ENCODE results near the gene SPEF2. TPM values are rescaled to one million over a fixed set of nuclear protein-coding genes. Genes with fewer than 3 reads are reported as not detected.

Gene SPEF2
- total RNA-seq, 1 donor from 2014 or later, result 6.9 TPM

DNA sequence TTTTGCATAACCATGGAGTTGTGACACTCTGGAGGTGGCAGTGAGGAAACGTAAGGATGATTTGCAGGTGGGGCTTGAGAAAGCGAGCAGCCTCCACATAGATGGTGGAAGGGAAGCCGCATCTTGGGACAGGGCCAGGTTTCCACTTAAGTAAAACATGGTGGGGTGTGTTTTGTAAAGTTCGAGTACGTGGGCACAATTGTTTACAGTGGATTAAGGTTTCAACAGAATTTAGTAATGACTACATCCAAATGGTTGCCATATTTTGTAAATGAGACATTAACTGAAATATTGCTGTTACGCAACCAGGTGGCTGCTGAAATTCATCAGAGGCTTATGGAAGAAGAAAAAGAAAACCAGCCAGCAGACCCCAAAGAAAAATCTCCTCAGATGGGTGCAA is 153.6 kb downstream of the SPEF2 start:
- no peak for DNase-seq (ENCODE audit: low read depth, low spot score)
- Mint-ChIP-seq H3K4me3 (no peak overlapping the region), H3K4me1 (peaks cover 6% of the 10 kb centered on the region), H3K27ac (ENCODE audit: unreplicated experiment) (no peak overlapping the region), H3K9me3 (no peaks in the 10 kb centered on the region), H3K27me3 (ENCODE audit: low read depth) (no peaks in the 10 kb centered on the region), H3K36me3 (ENCODE audit: low read depth) (no peaks in the 10 kb centered on the region)
- TF ChIP-seq, protein P1, sequence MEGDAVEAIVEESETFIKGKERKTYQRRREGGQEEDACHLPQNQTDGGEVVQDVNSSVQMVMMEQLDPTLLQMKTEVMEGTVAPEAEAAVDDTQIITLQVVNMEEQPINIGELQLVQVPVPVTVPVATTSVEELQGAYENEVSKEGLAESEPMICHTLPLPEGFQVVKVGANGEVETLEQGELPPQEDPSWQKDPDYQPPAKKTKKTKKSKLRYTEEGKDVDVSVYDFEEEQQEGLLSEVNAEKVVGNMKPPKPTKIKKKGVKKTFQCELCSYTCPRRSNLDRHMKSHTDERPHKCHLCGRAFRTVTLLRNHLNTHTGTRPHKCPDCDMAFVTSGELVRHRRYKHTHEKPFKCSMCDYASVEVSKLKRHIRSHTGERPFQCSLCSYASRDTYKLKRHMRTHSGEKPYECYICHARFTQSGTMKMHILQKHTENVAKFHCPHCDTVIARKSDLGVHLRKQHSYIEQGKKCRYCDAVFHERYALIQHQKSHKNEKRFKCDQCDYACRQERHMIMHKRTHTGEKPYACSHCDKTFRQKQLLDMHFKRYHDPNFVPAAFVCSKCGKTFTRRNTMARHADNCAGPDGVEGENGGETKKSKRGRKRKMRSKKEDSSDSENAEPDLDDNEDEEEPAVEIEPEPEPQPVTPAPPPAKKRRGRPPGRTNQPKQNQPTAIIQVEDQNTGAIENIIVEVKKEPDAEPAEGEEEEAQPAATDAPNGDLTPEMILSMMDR (conservative IDR thresholded peaks at IDR 0.05), result no peak

DNA sequence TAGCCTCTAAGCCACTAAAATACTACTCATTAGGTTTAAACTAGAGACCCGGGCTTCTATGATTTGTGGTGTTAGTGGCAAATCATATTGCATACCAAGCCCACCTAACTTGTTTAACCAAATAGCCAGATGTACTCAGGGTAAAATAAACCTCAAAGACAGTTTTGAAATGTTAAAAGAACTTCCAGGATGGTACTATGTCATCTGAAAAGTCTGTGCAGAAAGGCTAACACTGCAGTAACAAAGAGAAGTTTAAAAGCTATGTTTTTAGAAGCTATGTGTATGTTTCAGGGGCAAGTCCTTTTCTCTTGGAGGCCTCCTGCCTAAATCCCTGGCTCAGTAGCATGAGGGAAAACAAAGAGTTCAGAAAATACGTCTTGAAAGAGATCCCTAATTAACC is 154.2 kb downstream of the SPEF2 start:
- TF ChIP-seq, protein P1 (conservative IDR thresholded peaks at IDR 0.05), result no peak
- H3K27ac Mint-ChIP-seq (ENCODE audit: unreplicated experiment), result no peak overlapping the region
- no peak overlapping the region for H3K4me3 Mint-ChIP-seq
- H3K4me1 Mint-ChIP-seq, result peaks cover 6% of the 10 kb centered on the region
- no peaks in the 10 kb centered on the region for H3K9me3 Mint-ChIP-seq
- H3K36me3 Mint-ChIP-seq (ENCODE audit: low read depth), result no peaks in the 10 kb centered on the region
- H3K27me3 Mint-ChIP-seq (ENCODE audit: low read depth), result no peaks in the 10 kb centered on the region
- DNase-seq (ENCODE audit: low read depth, low spot score), result no peak

DNA sequence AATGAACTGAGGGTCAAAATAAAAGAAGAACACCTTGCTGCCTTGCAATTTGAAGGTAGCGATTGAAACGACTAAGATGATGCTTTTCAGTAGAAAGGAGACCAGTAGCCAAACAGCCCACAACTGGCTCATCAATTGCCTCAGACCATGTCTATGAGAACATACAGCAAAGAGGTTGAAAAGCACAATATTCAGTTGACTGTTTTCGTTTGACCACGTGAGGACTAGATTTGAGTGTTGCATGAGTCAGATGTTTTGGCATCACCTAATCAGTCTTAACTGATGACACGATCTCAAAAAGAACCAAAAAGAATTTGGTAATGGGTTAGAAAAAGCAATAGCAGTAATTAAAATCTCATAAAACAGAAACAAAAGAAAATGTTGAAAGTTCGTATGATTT is 156.3 kb downstream of the SPEF2 start:
- Mint-ChIP-seq H3K4me3 (no peak overlapping the region), H3K27me3 (ENCODE audit: low read depth) (no peaks in the 10 kb centered on the region), H3K36me3 (ENCODE audit: low read depth) (no peaks in the 10 kb centered on the region), H3K4me1 (peaks cover 6% of the 10 kb centered on the region), H3K9me3 (no peaks in the 10 kb centered on the region), H3K27ac (ENCODE audit: unreplicated experiment) (no peak overlapping the region)
- DNase-seq (ENCODE audit: low read depth, low spot score), result no peak
- TF ChIP-seq, protein P1 (conservative IDR thresholded peaks at IDR 0.05), result no peak

DNA sequence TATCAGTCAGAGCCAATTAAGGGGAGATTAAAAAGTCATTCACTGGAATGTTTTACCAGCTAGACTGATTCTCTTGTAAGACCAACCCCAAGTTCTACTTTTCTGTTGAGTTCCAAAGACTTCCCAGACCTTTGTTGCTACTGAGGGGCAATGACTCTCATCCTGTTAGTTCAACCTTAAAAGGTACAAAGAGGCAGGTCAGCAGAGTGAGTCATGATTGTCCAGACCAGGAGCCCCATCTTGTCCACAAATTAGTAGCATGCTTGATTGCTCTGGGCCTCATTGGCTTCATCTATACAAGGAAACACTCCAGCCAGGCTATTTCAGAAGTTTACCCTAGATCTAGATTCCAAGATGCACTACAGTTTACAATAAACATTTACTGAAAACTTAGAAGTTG is 159.1 kb downstream of the SPEF2 start:
- no peak for DNase-seq (ENCODE audit: low read depth, low spot score)
- H3K9me3 Mint-ChIP-seq, result no peaks in the 10 kb centered on the region
- H3K36me3 Mint-ChIP-seq (ENCODE audit: low read depth), result no peaks in the 10 kb centered on the region
- no peak overlapping the region for H3K4me3 Mint-ChIP-seq
- H3K27ac Mint-ChIP-seq (ENCODE audit: unreplicated experiment), result no peak overlapping the region
- TF ChIP-seq, protein P1 (conservative IDR thresholded peaks at IDR 0.05), result no peak
- H3K27me3 Mint-ChIP-seq (ENCODE audit: low read depth), result no peaks in the 10 kb centered on the region
- no peaks in the 10 kb centered on the region for H3K4me1 Mint-ChIP-seq

DNA sequence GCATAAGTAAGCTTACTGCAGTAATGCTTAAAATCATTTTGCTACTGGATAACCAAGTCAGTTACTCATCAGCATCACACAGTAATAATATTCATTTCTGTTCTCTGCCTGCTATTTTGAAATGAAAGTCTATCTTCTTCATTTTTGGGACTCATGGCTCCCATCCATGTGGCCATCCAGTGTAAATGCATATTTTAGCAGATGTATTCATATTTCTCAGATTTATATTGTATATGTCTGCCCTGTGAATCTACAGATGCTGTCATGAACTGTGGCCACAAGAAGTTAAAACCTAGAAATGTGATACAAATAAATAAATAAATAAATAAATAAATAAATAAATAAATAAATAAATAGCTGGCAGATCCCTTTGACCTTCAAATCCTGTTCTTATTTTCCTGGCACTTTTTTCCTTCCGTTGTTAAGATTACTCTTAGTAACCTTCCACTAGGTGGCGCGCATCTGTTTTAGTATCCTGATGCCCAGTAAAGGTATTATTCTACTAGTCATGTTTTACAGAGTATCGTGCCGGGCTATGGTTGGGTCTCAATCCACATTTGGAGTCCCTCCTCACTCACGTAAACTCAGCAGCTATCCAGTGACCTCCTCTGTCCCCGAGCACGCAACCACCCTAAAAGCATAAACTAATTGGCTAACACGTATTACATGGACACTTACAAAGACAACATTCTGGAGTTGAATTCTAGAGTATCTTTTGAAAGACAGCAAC is 159.9 kb downstream of the SPEF2 start:
- H3K9me3 Mint-ChIP-seq, result no peaks in the 10 kb centered on the region
- H3K27ac Mint-ChIP-seq (ENCODE audit: unreplicated experiment), result no peak overlapping the region
- DNase-seq (ENCODE audit: low read depth, low spot score), result peak; percentile 67
- no peaks in the 10 kb centered on the region for H3K27me3 Mint-ChIP-seq (ENCODE audit: low read depth)
- H3K4me3 Mint-ChIP-seq, result no peak overlapping the region
- H3K4me1 Mint-ChIP-seq, result no peaks in the 10 kb centered on the region
- H3K36me3 Mint-ChIP-seq (ENCODE audit: low read depth), result no peaks in the 10 kb centered on the region
- TF ChIP-seq, protein P1 (conservative IDR thresholded peaks at IDR 0.05), result peak; percentile 79

All from neural crest cell (in vitro differentiated cells).